Central memory CD4-positive, alpha-beta T cell (primary cell): Measurements from ENCODE around the gene FBXO27.
"Not testable (repeated sequence)": the region's sequence is repeated elsewhere in the genome, so short reads cannot be mapped to it uniquely, and the experiment has no call there.

ENCODE experiments used
- DNase-seq: peaks from one replicate; pipeline ENCODE4 v3.0.0; 2022
- total RNA-seq, 3 experiments: gene quantifications; one replicate each; lab custom pipeline; 2026; lab: John Stamatoyannopoulos, UW

The FBXO27 gene
- 0.58 to 1.3 (median 0.82) reads per million in 3 experiments for total RNA-seq

DNA sequence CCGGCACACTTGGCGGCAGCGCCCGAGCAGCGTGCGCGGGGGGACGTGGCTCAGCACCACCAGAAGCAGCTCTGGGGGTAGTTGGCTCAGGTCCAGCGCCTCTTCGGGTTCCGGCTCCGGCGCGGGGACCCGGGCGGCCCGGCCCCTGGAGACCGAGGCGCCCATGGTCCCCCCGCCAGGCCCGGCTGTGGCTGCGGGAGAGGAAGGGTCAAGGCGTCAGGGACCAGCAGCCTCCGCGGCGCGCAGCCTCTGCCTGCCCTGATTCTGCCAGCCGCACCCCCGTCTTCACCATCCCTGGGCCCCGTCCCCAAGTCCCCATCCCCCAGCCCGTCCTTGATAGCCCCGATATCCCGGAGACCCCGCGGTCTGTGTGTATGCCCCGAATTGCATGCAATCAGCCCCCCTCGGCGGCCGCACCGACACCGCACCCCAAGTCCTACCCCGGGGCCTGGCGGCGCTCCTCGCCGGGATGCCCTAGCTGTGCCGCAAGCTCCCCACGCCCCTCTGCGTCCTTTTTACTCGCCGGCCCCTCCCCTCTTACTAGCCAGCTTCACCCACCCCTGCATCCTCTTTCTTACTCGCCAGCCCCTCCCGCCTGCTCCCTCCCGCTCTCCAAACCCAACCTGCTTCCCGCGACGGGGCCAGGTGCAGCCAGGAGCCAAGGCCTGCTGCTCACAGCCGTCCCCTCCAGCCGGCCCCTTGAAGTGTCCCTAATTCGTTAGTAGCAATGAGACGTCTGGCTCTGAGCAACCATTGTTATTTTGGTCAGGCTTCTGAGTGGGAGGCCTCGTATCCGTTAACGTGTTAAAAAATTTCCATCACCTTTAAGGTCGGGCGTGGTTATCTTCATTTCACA, at the start of gene FBXO27:
FBXO27 (minus strand) TSS at position 487 of the 856 bp plus-strand sequence; CDS start at position 165, 322 bp downstream.
- peak; percentile 6 for DNase-seq

DNA sequence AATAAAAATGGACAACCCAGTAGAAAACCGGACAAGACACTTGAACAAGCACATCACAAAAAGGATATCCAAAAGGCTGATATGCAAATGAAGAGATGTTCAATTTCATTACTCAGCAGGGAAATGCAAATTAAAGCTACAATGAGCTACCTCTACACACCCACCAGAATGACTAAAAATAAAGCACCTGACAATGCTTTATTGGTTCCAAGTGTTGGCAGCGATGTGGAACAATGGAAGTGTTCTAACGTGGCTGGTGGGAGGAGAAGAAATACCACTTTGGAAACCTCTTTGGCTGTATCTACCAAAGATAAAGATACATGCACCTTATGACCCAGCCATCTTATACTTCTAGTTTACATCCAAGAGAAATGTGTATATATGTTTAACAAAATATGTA, 48.1 kb upstream of the FBXO27 start:
- DNase-seq = no peak

DNA sequence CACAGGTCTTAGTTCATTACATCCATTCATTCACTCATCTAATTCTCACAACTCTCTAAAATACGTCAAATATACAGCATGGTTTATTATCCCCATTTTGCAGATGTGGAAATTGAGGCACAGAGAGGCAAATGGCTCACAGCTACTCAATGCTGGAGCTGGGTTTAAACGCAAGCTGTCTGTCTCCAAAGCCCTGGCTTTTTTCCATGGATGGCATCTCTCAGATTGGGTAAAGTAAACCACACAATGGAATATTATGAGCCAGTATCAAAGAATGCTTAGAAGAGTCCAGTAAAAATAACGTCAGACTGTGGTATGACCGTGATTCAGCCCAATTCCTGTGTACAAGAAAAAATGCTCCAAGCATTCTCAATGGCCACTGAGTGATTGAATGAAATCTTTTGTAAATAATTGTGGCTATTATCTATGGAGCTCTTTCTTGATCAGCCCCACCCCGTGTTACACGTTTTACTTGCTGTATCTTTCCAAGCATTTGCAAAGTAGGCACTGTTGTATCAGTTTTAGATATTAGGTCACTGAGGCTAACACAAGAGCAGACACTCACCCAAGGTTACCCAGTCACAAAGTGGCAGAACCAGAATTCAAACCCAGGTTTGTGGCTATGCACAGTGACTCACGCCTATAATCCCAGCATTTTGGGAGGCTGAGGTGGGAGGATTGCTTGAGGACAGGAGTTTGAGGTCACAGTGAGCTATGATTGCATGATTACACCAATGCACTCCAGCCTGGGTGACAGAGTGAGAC, 46.3 kb upstream of the FBXO27 start:
- DNase-seq = no peak

DNA sequence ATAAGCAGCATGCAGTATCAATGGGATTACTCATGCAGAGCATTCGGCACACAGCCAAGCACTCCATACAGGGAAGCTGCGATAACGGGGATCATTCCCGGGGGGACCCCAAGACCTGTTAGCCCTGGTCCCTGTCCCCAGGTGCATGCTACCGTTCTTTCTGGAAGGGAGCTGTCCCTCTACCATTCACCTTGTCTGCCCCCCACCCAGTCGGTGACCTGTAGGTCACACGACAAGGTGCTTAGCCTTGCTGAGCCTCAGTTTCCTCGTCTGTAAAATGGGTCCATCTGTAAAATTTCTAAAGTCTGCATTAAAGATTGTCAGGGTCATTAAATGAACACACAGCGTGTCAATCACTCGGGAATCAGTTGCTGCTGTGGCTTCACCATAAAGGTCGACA, 45.0 kb upstream of the FBXO27 start:
- no peak for DNase-seq

DNA sequence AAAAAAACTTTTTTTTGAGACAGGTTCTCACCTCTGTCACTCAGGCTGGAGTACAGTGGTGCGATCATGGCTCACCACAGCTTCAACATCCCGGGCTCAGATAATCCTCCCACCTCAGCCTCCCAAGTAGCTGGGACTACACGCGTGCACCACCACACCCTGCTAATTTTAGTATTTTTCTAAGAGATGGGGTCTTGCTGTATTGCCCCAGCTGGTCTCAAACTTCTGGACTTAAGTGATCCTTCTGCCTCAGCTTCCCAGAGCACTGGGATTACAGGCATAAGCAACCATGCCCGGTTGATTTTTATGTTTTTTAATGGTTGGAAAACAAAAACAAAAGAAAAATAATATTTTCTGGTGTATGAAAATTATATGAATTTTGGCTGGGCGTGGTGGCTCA, 42.6 kb upstream of the FBXO27 start:
- no peak for DNase-seq

GRCh38 chr19:39074205-39074692, 41.9 kb upstream of the FBXO27 start:
- no peak for DNase-seq

DNA sequence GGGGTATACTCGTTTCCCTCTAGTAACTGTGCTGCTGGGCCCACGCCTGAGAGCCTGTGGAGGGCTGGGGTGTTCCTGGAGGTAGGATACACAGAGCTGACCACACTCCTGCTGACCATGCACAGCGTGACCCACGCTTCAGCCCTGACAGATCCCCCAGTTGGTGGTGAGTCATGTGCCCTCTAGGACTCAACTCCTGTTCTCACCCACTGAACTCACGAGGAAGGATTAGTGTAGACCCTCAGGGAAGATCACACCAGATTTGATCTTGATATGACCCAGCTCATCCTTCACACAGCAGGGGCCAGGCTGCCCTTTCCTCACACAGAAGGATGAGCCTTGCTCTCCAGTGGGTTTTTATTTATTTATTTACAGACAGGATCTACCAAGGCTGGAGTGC, 38.5 kb upstream of the FBXO27 start:
- no peak for DNase-seq

- DNase-seq = not testable (repeated sequence)
Observed at GRCh38 chr19:39068259-39068658, 35.9 kb upstream of the FBXO27 start.

GRCh38 chr19:39067104-39067503, 34.8 kb upstream of the FBXO27 start:
- DNase-seq = no peak

DNA sequence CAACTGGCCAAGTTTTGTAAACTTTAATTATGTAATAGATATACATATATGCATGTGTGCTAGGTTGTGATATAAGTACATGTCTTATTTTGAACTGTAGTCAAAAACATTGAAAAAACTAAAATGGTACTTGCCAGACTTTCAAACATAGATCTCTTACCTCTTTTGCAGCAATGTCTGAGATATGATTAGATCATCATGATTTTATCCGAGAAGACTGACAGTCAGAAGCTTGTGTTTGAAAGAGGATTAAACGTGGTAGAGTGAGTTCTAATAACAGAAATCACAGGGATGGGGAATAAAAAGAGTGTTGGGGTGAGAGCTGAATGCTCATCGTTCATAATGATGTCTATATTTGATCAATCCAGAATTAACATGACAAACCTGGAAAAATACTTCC, 33.6 kb upstream of the FBXO27 start:
- no peak for DNase-seq

- no peak for DNase-seq
Observed at GRCh38 chr19:39064405-39064804, 32.1 kb upstream of the FBXO27 start.

- DNase-seq = no peak
Observed at GRCh38 chr19:39060171-39060570, 27.8 kb upstream of the FBXO27 start.

DNA sequence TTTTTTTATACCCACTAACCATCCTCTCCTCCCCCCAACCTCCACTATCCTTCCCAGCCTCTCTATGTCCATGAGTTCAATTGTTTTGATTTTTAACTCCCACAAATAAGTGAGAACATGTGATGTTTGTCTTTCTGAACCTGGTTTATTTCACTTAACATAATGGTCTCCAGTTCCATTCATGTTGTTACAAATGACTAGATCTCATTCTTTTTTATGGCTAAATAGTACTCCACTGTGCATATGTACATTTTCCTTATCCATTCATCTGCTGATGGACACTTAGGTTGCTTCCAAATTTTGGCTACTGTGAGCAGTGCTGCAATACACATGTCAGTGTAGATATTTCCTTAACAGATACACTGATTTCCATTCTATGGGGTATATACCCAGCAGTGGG, 27.0 kb upstream of the FBXO27 start:
- no peak for DNase-seq

GRCh38 chr19:39057615-39058014, 25.3 kb upstream of the FBXO27 start:
- no peak for DNase-seq

GRCh38 chr19:39054091-39054470, 21.7 kb upstream of the FBXO27 start:
- DNase-seq = no peak

DNA sequence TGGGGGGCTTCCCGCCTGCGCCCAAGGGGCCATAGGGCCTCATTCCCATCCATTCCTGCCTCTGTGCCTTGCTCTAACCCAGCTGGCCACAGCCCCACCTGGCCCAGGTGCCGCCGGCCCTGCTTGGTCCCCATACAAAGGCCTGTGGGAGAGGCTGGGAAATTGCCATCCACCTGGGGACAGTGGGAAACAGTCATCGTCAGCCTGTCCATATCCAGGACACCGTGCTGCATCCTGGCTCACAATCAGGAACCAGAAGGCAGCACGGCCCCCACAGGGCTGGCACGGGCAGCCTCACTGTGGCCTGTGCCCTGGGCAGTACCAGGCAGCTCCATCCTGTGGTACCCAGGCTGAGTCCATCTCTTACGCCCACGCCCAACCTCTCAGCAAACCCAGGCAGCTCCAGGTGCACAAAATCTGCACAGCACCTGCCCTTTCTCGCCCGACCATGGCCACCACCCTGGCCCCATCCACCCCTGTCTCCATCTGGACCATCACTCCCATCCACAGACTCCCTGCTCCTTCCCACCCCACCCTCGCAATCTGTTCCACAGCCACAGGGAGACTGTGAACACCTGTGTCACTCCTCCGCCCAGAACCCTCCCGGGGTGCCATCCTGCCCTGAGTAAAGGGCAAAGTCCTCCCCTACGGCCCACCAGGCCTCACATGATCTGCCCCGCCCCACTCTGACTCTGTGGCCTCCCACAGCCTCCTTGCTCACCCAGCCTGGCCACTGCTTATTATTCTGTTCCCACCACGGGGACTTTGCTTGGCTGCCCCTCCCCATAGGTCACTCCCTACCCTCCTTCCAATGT, 21.1 kb upstream of the FBXO27 start:
- DNase-seq = no peak

- no peak for DNase-seq
Observed at GRCh38 chr19:39052846-39053245, 20.5 kb upstream of the FBXO27 start.

DNA sequence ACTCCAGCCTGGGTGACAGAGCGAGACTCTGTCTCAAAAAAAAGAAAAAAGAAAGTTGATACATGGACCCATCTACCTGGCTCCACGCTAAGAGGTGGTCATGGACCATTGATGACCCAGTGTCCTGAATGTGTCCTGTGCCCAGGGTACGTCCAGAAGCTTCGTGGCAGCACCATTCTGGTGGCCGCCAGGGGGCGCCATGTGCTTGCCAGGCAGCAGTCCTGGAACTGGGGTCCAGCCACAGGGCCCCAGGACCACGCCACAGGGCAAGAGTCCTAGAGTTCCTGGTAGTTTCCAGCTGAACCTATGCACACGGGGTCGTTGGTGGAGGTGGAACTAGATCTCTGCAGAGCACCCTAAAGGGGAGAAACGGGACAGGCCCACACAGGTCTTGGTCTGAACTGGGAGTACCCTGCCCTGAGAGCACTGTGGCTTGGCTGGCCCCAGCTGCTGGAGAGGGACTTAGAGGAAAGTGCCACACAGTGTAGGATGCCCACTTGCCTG, 19.9 kb upstream of the FBXO27 start:
- DNase-seq = peak; percentile 60

- no peak for DNase-seq
Observed at GRCh38 chr19:39047073-39047472, 14.7 kb upstream of the FBXO27 start.

DNA sequence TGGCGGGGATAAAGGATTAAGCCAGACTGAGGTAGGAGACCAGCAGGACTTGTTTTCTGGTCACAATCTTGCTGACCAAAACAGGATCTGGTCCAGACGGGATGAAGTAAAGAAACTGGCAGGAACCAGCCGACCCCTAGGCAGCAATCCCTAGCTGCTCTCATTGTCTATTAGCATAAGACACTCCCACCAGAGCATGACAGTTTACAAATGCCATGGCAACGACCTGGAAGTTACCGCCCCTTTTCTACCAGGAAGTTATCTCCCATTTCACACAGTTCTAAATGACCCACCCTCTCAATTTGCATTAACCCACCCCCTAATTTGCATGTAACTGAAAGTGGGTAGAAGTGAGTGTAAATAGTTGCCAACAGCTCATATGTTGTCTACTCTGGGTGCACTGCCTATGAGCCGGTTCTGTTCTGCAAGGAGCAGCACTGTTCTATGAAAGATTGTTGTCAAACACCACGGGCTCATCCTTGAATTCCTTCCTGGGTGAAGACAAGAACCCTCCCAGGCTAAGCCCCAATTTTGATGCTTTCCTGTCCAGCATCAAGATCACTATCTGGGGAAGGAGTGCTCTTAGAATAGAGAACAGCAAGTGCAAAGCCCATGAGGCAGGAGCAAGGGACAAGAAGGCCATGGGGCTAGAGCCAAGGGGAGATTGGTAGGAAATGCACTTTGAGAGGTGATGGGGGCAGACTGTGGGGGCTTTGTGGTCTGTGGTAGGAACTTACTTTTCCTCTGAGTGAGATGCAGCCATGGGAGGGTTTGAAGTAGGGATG, 13.9 kb upstream of the FBXO27 start:
- DNase-seq = no peak

GRCh38 chr19:39045506-39045905, 13.2 kb upstream of the FBXO27 start:
- DNase-seq = no peak

DNA sequence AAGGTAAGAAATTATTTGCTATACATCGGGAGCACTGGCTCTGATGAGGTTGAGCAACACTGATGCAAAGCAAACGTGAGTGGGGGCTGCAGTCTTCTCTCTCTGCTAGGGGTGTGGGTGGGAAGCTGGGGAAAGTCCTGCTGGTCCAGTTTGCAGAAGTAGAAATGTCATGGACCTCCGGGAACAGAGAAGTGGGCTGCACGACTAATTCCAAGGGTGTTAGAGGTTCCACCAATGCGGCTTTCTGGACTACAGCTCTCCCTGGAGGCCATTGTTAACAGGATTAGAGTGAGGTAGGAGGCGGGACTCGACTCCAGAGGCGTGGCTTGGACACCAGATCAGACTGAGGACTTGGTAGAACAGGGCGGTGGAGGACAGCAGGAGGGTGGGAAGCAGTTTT, 5.7 kb upstream of the FBXO27 start:
- DNase-seq = no peak
